ENCODE data around the gene SLC4A7.
"Not testable (repeated sequence)": the region's sequence is repeated elsewhere in the genome, so short reads cannot be mapped to it uniquely, and the experiment has no call there.

DNA sequence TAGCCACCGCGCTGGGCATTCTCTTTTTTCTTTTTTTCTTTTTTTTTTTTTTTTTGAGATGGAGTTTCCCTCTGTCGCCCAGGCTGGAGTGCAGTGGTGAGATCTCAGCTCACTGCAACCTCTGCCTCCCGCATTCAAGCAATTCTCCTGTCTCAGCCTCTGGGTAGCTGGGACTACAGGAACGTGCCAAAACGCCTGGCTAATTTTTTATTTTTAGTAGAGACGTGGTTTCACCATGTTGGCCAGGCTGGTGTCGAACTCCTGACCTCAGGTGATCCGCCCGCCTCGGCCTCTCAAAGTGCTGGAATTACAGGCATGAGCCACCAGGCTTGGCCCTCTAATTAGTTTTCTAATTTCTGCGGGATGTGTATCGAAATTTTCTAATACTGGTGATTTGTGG lies 41.2 kb downstream of the SLC4A7 start:
- TF ChIP-seq, protein P1, sequence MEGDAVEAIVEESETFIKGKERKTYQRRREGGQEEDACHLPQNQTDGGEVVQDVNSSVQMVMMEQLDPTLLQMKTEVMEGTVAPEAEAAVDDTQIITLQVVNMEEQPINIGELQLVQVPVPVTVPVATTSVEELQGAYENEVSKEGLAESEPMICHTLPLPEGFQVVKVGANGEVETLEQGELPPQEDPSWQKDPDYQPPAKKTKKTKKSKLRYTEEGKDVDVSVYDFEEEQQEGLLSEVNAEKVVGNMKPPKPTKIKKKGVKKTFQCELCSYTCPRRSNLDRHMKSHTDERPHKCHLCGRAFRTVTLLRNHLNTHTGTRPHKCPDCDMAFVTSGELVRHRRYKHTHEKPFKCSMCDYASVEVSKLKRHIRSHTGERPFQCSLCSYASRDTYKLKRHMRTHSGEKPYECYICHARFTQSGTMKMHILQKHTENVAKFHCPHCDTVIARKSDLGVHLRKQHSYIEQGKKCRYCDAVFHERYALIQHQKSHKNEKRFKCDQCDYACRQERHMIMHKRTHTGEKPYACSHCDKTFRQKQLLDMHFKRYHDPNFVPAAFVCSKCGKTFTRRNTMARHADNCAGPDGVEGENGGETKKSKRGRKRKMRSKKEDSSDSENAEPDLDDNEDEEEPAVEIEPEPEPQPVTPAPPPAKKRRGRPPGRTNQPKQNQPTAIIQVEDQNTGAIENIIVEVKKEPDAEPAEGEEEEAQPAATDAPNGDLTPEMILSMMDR (conservative IDR thresholded peaks at IDR 0.05 in 1 of 2, IDR thresholded peaks at IDR 0.05 in 1 of 2; ENCODE audit: extremely low read depth in 1 of 2, insufficient read depth in 1 of 2, low read depth in 1 of 2, low read length in 2 of 2), result not testable (repeated sequence)
- not testable (repeated sequence) for TF ChIP-seq EZH2 (IDR thresholded peaks at IDR 0.05; ENCODE audit: borderline replicate concordance, low read length)

Data from mammary epithelial cell (primary cell).